ENCODE data around the gene CPNE5.

- TF ChIP-seq POLR2A (IDR thresholded peaks at IDR 0.05), result no peak
- TF ChIP-seq, protein P1, sequence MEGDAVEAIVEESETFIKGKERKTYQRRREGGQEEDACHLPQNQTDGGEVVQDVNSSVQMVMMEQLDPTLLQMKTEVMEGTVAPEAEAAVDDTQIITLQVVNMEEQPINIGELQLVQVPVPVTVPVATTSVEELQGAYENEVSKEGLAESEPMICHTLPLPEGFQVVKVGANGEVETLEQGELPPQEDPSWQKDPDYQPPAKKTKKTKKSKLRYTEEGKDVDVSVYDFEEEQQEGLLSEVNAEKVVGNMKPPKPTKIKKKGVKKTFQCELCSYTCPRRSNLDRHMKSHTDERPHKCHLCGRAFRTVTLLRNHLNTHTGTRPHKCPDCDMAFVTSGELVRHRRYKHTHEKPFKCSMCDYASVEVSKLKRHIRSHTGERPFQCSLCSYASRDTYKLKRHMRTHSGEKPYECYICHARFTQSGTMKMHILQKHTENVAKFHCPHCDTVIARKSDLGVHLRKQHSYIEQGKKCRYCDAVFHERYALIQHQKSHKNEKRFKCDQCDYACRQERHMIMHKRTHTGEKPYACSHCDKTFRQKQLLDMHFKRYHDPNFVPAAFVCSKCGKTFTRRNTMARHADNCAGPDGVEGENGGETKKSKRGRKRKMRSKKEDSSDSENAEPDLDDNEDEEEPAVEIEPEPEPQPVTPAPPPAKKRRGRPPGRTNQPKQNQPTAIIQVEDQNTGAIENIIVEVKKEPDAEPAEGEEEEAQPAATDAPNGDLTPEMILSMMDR (IDR thresholded peaks at IDR 0.05), result no peak
- TF ChIP-seq POLR2AphosphoS5 (IDR thresholded peaks at IDR 0.05), result no peak
Measured at GRCh38 chr6:36783603-36784375, 55.5 kb downstream of the CPNE5 start.

All from prostate gland (tissue), 2 donors.